Activated B cell treated with CpG ODN at 0.5 μM for 24 hours (primary cell): ENCODE measurements around the gene MCM3. TPM values are rescaled to one million over a fixed set of nuclear protein-coding genes. Genes with fewer than 3 reads are reported as not detected.

Experiments
- ATAC-seq: fragments of 200-7000 bp; cut with Tn5 transposase; one replicate; pipeline ENCODE4 v1.10.0; 2021; ENCODE audit warnings: low read depth, mild to moderate bottlenecking, moderate library complexity
- CTCF ChIA-PET: fragments of 350-600 bp; sonication (Branson Sonifier 250); formaldehyde crosslinking; loops from one replicate; lab custom pipeline; 2021; ENCODE audit warnings: antibody characterized with exemption; lab: Charles Lee
- POLR2A ChIA-PET: fragments of 350-600 bp; sonication (Branson Sonifier 250); formaldehyde crosslinking; loops from one replicate; lab custom pipeline; 2021; ENCODE audit warnings: antibody characterized with exemption; lab: Charles Lee
- DNase-seq: peaks from one replicate; pipeline ENCODE4 v3.0.0; 2022
- H3K27ac Mint-ChIP-seq: one replicate; pipeline ENCODE4 v1.8.0; 2020; ENCODE audit warnings: mixed read lengths
- H3K27me3 Mint-ChIP-seq: one replicate; pipeline ENCODE4 v1.8.0; 2021; ENCODE audit warnings: mixed read lengths
- H3K36me3 Mint-ChIP-seq: one replicate; pipeline ENCODE4 v1.8.0; 2021; ENCODE audit warnings: low read depth, mixed read lengths
- H3K4me1 Mint-ChIP-seq: one replicate; pipeline ENCODE4 v1.8.0; 2021; ENCODE audit warnings: mixed read lengths
- H3K4me3 Mint-ChIP-seq: one replicate; pipeline ENCODE4 v1.8.0; 2020; ENCODE audit warnings: mild to moderate bottlenecking, mixed read lengths
- H3K9me3 Mint-ChIP-seq: one replicate; pipeline ENCODE4 v1.8.0; 2020; ENCODE audit warnings: mixed read lengths
- intact Hi-C: fragments of 100-400 bp; cut with micrococcal nuclease; formaldehyde crosslinking; loops from one replicate; pipeline ENCODE4 v1.15.1; 2024
- total RNA-seq: library from RNA; stranded (reverse); gene quantifications from 2 replicates; pipeline ENCODE4 v1.2.3, GENCODE V29; 2022
- TF ChIP-seq, protein P1 (sequence below): fragments of 200-600 bp; IDR thresholded peaks from one replicate; pipeline ENCODE4 v1.8.0; 2022; ENCODE audit warnings: antibody characterized with exemption, mild to moderate bottlenecking

MCM3 gene
- total RNA-seq, 1 donor from 2014 or later, result 73.2 TPM

GRCh38 chr6:52304983-52305390 lies 20.4 kb upstream of the MCM3 start:
- Mint-ChIP-seq H3K9me3 (no peaks in the 10 kb centered on the region), H3K4me1 (peaks cover 68% of the 10 kb centered on the region), H3K4me3 (peak overlapping the region; percentile 67), H3K27me3 (no peaks in the 10 kb centered on the region), H3K36me3 (no peaks in the 10 kb centered on the region), H3K27ac (peak overlapping the region; percentile 95)
- intact Hi-C loops, result loop anchor here (1.0 kb wide), 3 partner anchors 8 to 57 kb away; partner anchors contain the start of genes MCM3 and PAQR8
- DNase-seq (no peak), ATAC-seq (peak; percentile 65)
- POLR2A ChIA-PET, result interaction anchor here (0.6 to 6.0 kb wide), 5 partner anchors 8 to 115 kb away, joined by 3 to 32 read pairs (median 8); partner anchors contain the start of genes EFHC1, MCM3 and PAQR8
- CTCF ChIA-PET, result interaction anchor here (1.0 to 2.1 kb wide), 4 partner anchors 8 to 95 kb away, joined by 3 to 7 read pairs (median 4); no protein-coding TSS in a partner anchor
- TF ChIP-seq, protein P1, sequence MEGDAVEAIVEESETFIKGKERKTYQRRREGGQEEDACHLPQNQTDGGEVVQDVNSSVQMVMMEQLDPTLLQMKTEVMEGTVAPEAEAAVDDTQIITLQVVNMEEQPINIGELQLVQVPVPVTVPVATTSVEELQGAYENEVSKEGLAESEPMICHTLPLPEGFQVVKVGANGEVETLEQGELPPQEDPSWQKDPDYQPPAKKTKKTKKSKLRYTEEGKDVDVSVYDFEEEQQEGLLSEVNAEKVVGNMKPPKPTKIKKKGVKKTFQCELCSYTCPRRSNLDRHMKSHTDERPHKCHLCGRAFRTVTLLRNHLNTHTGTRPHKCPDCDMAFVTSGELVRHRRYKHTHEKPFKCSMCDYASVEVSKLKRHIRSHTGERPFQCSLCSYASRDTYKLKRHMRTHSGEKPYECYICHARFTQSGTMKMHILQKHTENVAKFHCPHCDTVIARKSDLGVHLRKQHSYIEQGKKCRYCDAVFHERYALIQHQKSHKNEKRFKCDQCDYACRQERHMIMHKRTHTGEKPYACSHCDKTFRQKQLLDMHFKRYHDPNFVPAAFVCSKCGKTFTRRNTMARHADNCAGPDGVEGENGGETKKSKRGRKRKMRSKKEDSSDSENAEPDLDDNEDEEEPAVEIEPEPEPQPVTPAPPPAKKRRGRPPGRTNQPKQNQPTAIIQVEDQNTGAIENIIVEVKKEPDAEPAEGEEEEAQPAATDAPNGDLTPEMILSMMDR, result no peak

DNA sequence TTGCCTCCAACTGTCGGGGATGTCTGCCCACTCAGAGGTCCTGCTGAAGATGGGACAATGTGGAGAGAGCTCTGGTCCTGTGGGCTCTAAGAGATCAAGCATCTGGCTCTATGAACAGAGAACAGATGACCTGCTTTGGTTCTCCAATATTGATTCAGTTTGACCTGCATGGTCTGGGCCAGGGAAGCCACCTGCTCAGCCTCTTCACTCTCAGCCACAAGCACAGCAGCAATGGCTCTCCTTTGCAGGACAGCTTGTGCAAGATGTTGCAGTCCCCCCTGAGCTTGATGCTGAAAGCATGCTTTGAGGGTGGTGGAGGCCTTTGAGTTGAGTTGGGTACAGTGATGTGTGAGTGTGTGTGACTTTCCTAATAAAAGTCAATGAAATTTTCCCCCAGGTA lies 18.6 kb upstream of the MCM3 start:
- Mint-ChIP-seq H3K9me3 (no peaks in the 10 kb centered on the region), H3K36me3 (no peaks in the 10 kb centered on the region), H3K27me3 (no peaks in the 10 kb centered on the region), H3K4me1 (peaks cover 67% of the 10 kb centered on the region), H3K4me3 (no peak overlapping the region), H3K27ac (peak overlapping the region; percentile 95)
- POLR2A ChIA-PET, result interaction anchor here (0.6 to 2.2 kb wide), 2 partner anchors 40 to 49 kb away, joined by 7 to 9 read pairs; no protein-coding TSS in a partner anchor
- no peak for DNase-seq
- no peak for ATAC-seq
- CTCF ChIA-PET, result interaction anchor here (0.6 to 1.2 kb wide), 2 partner anchors 64 to 97 kb away, joined by 3 read pairs; no protein-coding TSS in a partner anchor
- TF ChIP-seq, protein P1, result no peak
- intact Hi-C loops, result no loop called here

- intact Hi-C loops, result no loop called here
- TF ChIP-seq, protein P1, result no peak
- ATAC-seq (no peak), DNase-seq (no peak)
- Mint-ChIP-seq H3K4me3 (no peak overlapping the region), H3K27me3 (no peaks in the 10 kb centered on the region), H3K9me3 (no peaks in the 10 kb centered on the region), H3K27ac (peak overlapping the region; percentile 59), H3K4me1 (peaks cover 67% of the 10 kb centered on the region), H3K36me3 (no peaks in the 10 kb centered on the region)
- ChIA-PET CTCF (interaction anchor here (1.2 kb wide), 1 partner anchor 15 kb away, joined by 3 read pairs; no protein-coding TSS in a partner anchor), POLR2A (no interaction called here)
These were observed 16.8 kb upstream of the MCM3 start for GRCh38 chr6:52301326-52301725.

- no peak for ATAC-seq
- H3K9me3 Mint-ChIP-seq, result no peaks in the 10 kb centered on the region
- intact Hi-C loops, result no loop called here
- no peak overlapping the region for H3K4me3 Mint-ChIP-seq
- ChIA-PET CTCF (interaction anchor here (1.2 kb wide), 1 partner anchor 14 kb away, joined by 3 read pairs; no protein-coding TSS in a partner anchor), POLR2A (no interaction called here)
- TF ChIP-seq, protein P1, result no peak
- no peaks in the 10 kb centered on the region for H3K36me3 Mint-ChIP-seq
- DNase-seq, result no peak
- H3K27ac Mint-ChIP-seq, result no peak overlapping the region
- no peaks in the 10 kb centered on the region for H3K27me3 Mint-ChIP-seq
- peaks cover 67% of the 10 kb centered on the region for H3K4me1 Mint-ChIP-seq
These were observed 16.0 kb upstream of the MCM3 start for GRCh38 chr6:52300489-52300931.

GRCh38 chr6:52299653-52300052 lies 15.1 kb upstream of the MCM3 start:
- Mint-ChIP-seq H3K27ac (peak overlapping the region; percentile 65), H3K4me1 (peaks cover 58% of the 10 kb centered on the region), H3K4me3 (no peak overlapping the region)

More at GRCh38 chr6:52299653-52300052, 15.1 kb upstream of the MCM3 start:
- intact Hi-C loops, result loop anchor here (5.0 to 10.0 kb wide), 2 partner anchors 198 to 1055 kb away; no protein-coding TSS in a partner anchor
- DNase-seq (no peak), ATAC-seq (no peak)
- H3K36me3 Mint-ChIP-seq, result no peaks in the 10 kb centered on the region
- TF ChIP-seq, protein P1, result no peak
- H3K27me3 Mint-ChIP-seq, result no peaks in the 10 kb centered on the region
- H3K9me3 Mint-ChIP-seq, result no peaks in the 10 kb centered on the region
- ChIA-PET POLR2A (no interaction called here), CTCF (no interaction called here)
